K562 (cell line): ENCODE measurements around the gene TGFBR3L. TPM values are rescaled to one million over a fixed set of nuclear protein-coding genes. Genes with fewer than 3 reads are reported as not detected.
A peak's percentile ranks its signal among the peaks of the same experiment; 100 is the strongest.

Experiments
- CXXC5 ChIP-seq: fragments of 250-450 bp; sonication (Bioruptor Pico); IDR thresholded peaks from 2 replicates; pipeline ENCODE4 v1.8.0; 2022; ENCODE audit warnings: inconsistent platforms, mild to moderate bottlenecking, moderate library complexity
- MEF2A ChIP-seq: IDR thresholded peaks from 2 replicates; pipeline ENCODE4 v1.6.1; 2011; ENCODE audit warnings: low read depth, mild to moderate bottlenecking, low read length, moderate library complexity; ENCODE audit not compliant: control insufficient read depth
- MTA1 ChIP-seq: fragments of 450-650 bp; IDR thresholded peaks from 2 replicates; pipeline ENCODE4 v1.6.1; 2017; ENCODE audit warnings: borderline replicate concordance
- NEUROD1 ChIP-seq: fragments of 150-350 bp; IDR thresholded peaks from 2 replicates; pipeline ENCODE4 v1.6.1; 2014; ENCODE audit warnings: borderline replicate concordance, low read length, low read depth; ENCODE audit not compliant: partially characterized antibody
- PCBP2 ChIP-seq: fragments of 200-400 bp; formaldehyde crosslinking; IDR thresholded peaks from 2 replicates; pipeline ENCODE4 v1.6.1; 2018; ENCODE audit warnings: low read length, low read depth, mild to moderate bottlenecking, moderate library complexity; ENCODE audit not compliant: poor library complexity, severe bottlenecking
- RBFOX2 ChIP-seq: fragments of 200-400 bp; formaldehyde crosslinking; IDR thresholded peaks from 2 replicates; pipeline ENCODE4 v1.6.1; 2017; ENCODE audit warnings: low read depth, mild to moderate bottlenecking, low read length, moderate library complexity
- YY1 ChIP-seq, 3 experiments: IDR thresholded peaks; 2 replicates each; pipeline ENCODE4 v1.6.1; 2011; ENCODE audit warnings: low read length in 2 of 3, mild to moderate bottlenecking in 2 of 3, moderate library complexity in 2 of 3, borderline replicate concordance in 1 of 3, control low read depth in 1 of 3, low read depth in 1 of 3; ENCODE audit not compliant: insufficient read depth in 3 of 3, insufficient replicate concordance in 2 of 3, control insufficient read depth in 1 of 3, insufficient read length in 1 of 3; ENCODE audit errors: extremely low read depth in 1 of 3
- ZKSCAN1 ChIP-seq: fragments of 150-350 bp; IDR thresholded peaks from 2 replicates; pipeline ENCODE4 v1.6.1; 2016; ENCODE audit warnings: low read depth, low read length
- ZNF282 ChIP-seq: sonication (generic); formaldehyde crosslinking; IDR thresholded peaks from 2 replicates; pipeline ENCODE4 v1.8.1; 2023; ENCODE audit warnings: missing genetic modification reagents
- ZNF586 ChIP-seq: fragments of 450-650 bp; formaldehyde crosslinking; conservative IDR thresholded peaks from 2 replicates; pipeline ENCODE4 v1.4.0; 2020; ENCODE audit warnings: mild to moderate bottlenecking, moderate library complexity
- polyA plus RNA-seq, 8 experiments: library from polyadenylated mRNA; depleted of rRNA in 4 of 8; stranded (reverse) in 5 of 8; unstranded in 3 of 8; fragments of >200 nt; fragmentation: Nextera tagmentation in 2 of 8; fragmentation: Illumina TruSeq in 1 of 8; extraction: Ambion mirVana in 2 of 8; extraction: Trizol in 1 of 8; gene quantifications; 2 replicates each; pipeline versions ENCODE4 v1.2.1 to v1.2.3, GENCODE V29; 2011 to 2014; ENCODE audit warnings: inconsistent platforms in 1 of 8, missing spikeins in 1 of 8
- total RNA-seq, 7 experiments: library from RNA; depleted of rRNA in 6 of 7; stranded (reverse); fragments of >200 nt in 6 of 7; fragmentation: Illumina TruSeq in 2 of 7; extraction: Trizol in 2 of 7; gene quantifications; 2 replicates each; pipeline versions ENCODE4 v1.2.1 to v1.2.3, GENCODE V29; 2011 to 2021; ENCODE audit warnings: low replicate concordance in 1 of 7
- TF ChIP-seq, protein P1 (sequence below): sonication (generic); formaldehyde crosslinking; IDR thresholded peaks from 2 replicates; pipeline ENCODE4 v1.8.0; 2022; ENCODE audit warnings: mild to moderate bottlenecking, missing genetic modification reagents
- TF ChIP-seq, protein P2 (sequence below): sonication (generic); formaldehyde crosslinking; IDR thresholded peaks from 2 replicates; pipeline ENCODE4 v1.8.1; 2023; ENCODE audit warnings: mild to moderate bottlenecking, missing genetic modification reagents, moderate library complexity
- TF ChIP-seq, protein P3 (sequence below): sonication (generic); formaldehyde crosslinking; IDR thresholded peaks from 2 replicates; pipeline ENCODE4 v1.4.0; 2020; ENCODE audit warnings: mild to moderate bottlenecking, missing genetic modification reagents
- TF ChIP-seq, protein P4 (sequence below): IDR thresholded peaks from 2 replicates; pipeline ENCODE4 v1.6.1; 2011; ENCODE audit not compliant: insufficient read length; ENCODE audit errors: extremely low read depth
- TF ChIP-seq, protein P5 (sequence below): fragments of 450-650 bp; conservative IDR thresholded peaks from 2 replicates; pipeline ENCODE4 v1.6.1; 2016; ENCODE audit warnings: missing genetic modification characterization, low read depth, mild to moderate bottlenecking, missing compliant biosample characterization, moderate library complexity

The TGFBR3L gene
- total and polyA plus RNA-seq, 9 of the 15 experiments (the other 6 are each of a cell fraction or from before 2014, with no cell fraction given): not detected

DNA sequence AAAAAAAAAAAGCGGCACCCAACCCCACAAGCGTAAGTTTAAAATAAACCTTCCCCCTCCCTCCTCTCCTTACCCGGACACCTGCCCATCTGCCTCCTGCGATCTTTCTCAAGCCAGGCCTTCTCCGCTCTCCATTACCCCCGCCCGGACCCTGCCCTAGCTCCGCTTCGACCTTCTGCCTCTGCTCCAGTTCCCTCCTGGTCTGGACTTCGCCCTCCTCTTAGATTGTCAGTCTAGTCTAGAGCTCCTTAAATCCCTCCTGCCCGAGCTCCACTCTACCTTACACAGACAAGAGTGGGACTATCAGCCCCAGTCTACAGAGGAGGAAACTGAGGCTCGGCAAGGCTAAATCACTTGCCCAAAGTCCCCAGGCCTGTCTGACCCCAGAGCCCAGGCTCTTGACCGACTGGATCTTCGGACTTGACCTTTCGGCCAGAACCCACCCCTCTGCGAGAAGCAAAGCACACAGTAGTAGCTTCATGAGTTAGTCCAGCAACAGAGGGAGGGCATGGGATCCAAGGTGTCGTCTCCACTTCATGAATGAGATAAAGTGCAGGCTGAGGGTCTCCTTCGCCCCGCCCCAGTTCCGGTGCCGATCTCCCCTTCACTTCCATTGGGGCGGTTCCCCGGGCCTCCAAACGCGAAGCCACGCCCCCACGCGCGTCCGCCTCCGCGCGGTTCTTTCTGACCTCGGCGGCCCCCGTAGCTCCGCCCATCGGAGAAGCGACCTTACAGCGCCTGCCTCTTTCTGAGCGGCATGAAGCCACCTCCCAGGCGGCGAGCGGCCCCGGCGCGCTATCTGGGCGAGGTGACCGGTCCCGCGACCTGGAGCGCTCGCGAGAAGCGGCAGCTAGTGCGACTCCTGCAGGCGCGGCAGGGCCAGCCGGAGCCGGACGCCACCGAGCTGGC, 5.2 kb downstream of the TGFBR3L start, which contains the start of gene SNAPC2 (continued):
- TF ChIP-seq, protein P1, sequence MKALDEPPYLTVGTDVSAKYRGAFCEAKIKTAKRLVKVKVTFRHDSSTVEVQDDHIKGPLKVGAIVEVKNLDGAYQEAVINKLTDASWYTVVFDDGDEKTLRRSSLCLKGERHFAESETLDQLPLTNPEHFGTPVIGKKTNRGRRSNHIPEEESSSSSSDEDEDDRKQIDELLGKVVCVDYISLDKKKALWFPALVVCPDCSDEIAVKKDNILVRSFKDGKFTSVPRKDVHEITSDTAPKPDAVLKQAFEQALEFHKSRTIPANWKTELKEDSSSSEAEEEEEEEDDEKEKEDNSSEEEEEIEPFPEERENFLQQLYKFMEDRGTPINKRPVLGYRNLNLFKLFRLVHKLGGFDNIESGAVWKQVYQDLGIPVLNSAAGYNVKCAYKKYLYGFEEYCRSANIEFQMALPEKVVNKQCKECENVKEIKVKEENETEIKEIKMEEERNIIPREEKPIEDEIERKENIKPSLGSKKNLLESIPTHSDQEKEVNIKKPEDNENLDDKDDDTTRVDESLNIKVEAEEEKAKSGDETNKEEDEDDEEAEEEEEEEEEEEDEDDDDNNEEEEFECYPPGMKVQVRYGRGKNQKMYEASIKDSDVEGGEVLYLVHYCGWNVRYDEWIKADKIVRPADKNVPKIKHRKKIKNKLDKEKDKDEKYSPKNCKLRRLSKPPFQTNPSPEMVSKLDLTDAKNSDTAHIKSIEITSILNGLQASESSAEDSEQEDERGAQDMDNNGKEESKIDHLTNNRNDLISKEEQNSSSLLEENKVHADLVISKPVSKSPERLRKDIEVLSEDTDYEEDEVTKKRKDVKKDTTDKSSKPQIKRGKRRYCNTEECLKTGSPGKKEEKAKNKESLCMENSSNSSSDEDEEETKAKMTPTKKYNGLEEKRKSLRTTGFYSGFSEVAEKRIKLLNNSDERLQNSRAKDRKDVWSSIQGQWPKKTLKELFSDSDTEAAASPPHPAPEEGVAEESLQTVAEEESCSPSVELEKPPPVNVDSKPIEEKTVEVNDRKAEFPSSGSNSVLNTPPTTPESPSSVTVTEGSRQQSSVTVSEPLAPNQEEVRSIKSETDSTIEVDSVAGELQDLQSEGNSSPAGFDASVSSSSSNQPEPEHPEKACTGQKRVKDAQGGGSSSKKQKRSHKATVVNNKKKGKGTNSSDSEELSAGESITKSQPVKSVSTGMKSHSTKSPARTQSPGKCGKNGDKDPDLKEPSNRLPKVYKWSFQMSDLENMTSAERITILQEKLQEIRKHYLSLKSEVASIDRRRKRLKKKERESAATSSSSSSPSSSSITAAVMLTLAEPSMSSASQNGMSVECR (CRISPR knock-in tag): peak; percentile 62
- TF ChIP-seq MTA1: no peak
- TF ChIP-seq RBFOX2: peak; percentile 73
- no peak for TF ChIP-seq ZNF586 (CRISPR knock-in tag)
- TF ChIP-seq, protein P2, sequence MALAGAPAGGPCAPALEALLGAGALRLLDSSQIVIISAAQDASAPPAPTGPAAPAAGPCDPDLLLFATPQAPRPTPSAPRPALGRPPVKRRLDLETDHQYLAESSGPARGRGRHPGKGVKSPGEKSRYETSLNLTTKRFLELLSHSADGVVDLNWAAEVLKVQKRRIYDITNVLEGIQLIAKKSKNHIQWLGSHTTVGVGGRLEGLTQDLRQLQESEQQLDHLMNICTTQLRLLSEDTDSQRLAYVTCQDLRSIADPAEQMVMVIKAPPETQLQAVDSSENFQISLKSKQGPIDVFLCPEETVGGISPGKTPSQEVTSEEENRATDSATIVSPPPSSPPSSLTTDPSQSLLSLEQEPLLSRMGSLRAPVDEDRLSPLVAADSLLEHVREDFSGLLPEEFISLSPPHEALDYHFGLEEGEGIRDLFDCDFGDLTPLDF: peak; percentile 57; the same call in 1 of the 2 replicates
- no peak for TF ChIP-seq MEF2A
- TF ChIP-seq PCBP2: no peak
- peak; percentile 81 for TF ChIP-seq CXXC5 (CRISPR knock-in tag)
- TF ChIP-seq ZKSCAN1: peak; percentile 91
- TF ChIP-seq, protein P3, sequence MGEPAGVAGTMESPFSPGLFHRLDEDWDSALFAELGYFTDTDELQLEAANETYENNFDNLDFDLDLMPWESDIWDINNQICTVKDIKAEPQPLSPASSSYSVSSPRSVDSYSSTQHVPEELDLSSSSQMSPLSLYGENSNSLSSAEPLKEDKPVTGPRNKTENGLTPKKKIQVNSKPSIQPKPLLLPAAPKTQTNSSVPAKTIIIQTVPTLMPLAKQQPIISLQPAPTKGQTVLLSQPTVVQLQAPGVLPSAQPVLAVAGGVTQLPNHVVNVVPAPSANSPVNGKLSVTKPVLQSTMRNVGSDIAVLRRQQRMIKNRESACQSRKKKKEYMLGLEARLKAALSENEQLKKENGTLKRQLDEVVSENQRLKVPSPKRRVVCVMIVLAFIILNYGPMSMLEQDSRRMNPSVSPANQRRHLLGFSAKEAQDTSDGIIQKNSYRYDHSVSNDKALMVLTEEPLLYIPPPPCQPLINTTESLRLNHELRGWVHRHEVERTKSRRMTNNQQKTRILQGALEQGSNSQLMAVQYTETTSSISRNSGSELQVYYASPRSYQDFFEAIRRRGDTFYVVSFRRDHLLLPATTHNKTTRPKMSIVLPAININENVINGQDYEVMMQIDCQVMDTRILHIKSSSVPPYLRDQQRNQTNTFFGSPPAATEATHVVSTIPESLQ: no peak
- peak in 2 of 3 experiments; percentile 38 to 53 for TF ChIP-seq YY1 (IDR thresholded peaks at IDR 0.05; ENCODE audit: borderline replicate concordance in 1 of 3, control insufficient read depth in 1 of 3, extremely low read depth in 1 of 3, insufficient read depth in 3 of 3, insufficient read length in 1 of 3, insufficient replicate concordance in 2 of 3, low read depth in 1 of 3, low read length in 2 of 3)
- no peak for TF ChIP-seq ZNF282 (CRISPR knock-in tag)
- TF ChIP-seq, protein P4, sequence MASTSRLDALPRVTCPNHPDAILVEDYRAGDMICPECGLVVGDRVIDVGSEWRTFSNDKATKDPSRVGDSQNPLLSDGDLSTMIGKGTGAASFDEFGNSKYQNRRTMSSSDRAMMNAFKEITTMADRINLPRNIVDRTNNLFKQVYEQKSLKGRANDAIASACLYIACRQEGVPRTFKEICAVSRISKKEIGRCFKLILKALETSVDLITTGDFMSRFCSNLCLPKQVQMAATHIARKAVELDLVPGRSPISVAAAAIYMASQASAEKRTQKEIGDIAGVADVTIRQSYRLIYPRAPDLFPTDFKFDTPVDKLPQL: no peak
- TF ChIP-seq, protein P5, sequence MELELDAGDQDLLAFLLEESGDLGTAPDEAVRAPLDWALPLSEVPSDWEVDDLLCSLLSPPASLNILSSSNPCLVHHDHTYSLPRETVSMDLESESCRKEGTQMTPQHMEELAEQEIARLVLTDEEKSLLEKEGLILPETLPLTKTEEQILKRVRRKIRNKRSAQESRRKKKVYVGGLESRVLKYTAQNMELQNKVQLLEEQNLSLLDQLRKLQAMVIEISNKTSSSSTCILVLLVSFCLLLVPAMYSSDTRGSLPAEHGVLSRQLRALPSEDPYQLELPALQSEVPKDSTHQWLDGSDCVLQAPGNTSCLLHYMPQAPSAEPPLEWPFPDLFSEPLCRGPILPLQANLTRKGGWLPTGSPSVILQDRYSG: no peak
- TF ChIP-seq NEUROD1: peak; percentile 57
